VCaP (cell line): ENCODE measurements around the gene SLC5A2.
"Not testable (repeated sequence)": the region's sequence is repeated elsewhere in the genome, so short reads cannot be mapped to it uniquely, and the experiment has no call there.

Source experiments
- H3K27ac ChIP-seq: fragments of 450-650 bp; 2 replicates; pipeline ENCODE4 v1.5.1; 2017
- CTCF ChIP-seq: fragments of 450-650 bp; conservative IDR thresholded peaks from 2 replicates; pipeline ENCODE4 v1.5.1; 2017; ENCODE audit warnings: mild to moderate bottlenecking, moderate library complexity

The SLC5A2 gene

GRCh38 chr16:31480851-31481536 lies 1.9 kb upstream of the SLC5A2 start:
- no peak for TF ChIP-seq CTCF
- H3K27ac ChIP-seq, result no peak overlapping the region

- not testable (repeated sequence) for H3K27ac ChIP-seq
Measured at GRCh38 chr16:31484048-31484447, 1.1 kb downstream of the SLC5A2 start.

GRCh38 chr16:31484491-31485171 lies 1.7 kb downstream of the SLC5A2 start:
- no peak for TF ChIP-seq CTCF
- no peak overlapping the region for H3K27ac ChIP-seq

- no peak overlapping the region for H3K27ac ChIP-seq
- no peak for TF ChIP-seq CTCF
Measured at GRCh38 chr16:31485571-31485970, 2.6 kb downstream of the SLC5A2 start.

GRCh38 chr16:31486045-31486444 lies 3.1 kb downstream of the SLC5A2 start:
- no peak for TF ChIP-seq CTCF
- H3K27ac ChIP-seq, result no peak overlapping the region

GRCh38 chr16:31487071-31487719 lies 4.3 kb downstream of the SLC5A2 start:
- no peak for TF ChIP-seq CTCF
- no peak overlapping the region for H3K27ac ChIP-seq

- no peak for TF ChIP-seq CTCF
- H3K27ac ChIP-seq, result no peak overlapping the region
Measured at GRCh38 chr16:31487720-31488467, 5.0 kb downstream of the SLC5A2 start.
